IMR-90 (cell line): Measurements from ENCODE around the gene REC114. TPM values are rescaled to one million over a fixed set of nuclear protein-coding genes. Genes with fewer than 3 reads are reported as not detected.

Source experiments
- ATAC-seq: fragments of 200-7000 bp; cut with Tn5 transposase; 2 replicates; pipeline ENCODE4 v1.9.1; 2020; ENCODE audit warnings: low read depth, mild to moderate bottlenecking, moderate library complexity
- BruUV-seq: library from RNA; stranded (reverse); fragments of 400-500 nt; replicated peaks from 2 replicates; lab custom pipeline; 2021; lab: Mats Ljungman, UMichigan
- CTCF ChIA-PET: fragments of 300-600 bp; formaldehyde crosslinking; extraction: SDS; loops from one replicate; lab custom pipeline; 2021; ENCODE audit warnings: antibody characterized with exemption; lab: Yijun Ruan, JAX
- POLR2A ChIA-PET: fragments of 300-600 bp; sonication (Branson Sonifier 250); formaldehyde crosslinking; loops from one replicate; lab custom pipeline; 2022; ENCODE audit warnings: antibody characterized with exemption; ENCODE audit not compliant: unreplicated experiment; lab: Charles Lee
- DNase-seq: peaks from one replicate; pipeline ENCODE4 v3.0.0; 2013
- H2AFZ ChIP-seq: replicated peaks from 2 replicates; pipeline ENCODE3; 2013; ENCODE audit warnings: low read length, mild to moderate bottlenecking; ENCODE audit not compliant: poor library complexity
- H2AK5ac ChIP-seq: 2 replicates; pipeline ENCODE4 v1.6.1; 2013; ENCODE audit warnings: low read depth, low read length, inconsistent platforms
- H2AK9ac ChIP-seq: replicated peaks from 2 replicates; pipeline ENCODE3; 2013; ENCODE audit warnings: mild to moderate bottlenecking, low read depth, low read length, moderate library complexity; ENCODE audit not compliant: poor library complexity
- H2BK120ac ChIP-seq: 2 replicates; pipeline ENCODE4 v1.6.1; 2013; ENCODE audit warnings: low read depth, low read length, inconsistent platforms
- H2BK15ac ChIP-seq: 3 replicates; pipeline ENCODE4 v1.6.1; 2013; ENCODE audit warnings: low read depth, low read length, inconsistent platforms
- H2BK20ac ChIP-seq: 2 replicates; pipeline ENCODE4 v1.6.1; 2013; ENCODE audit warnings: low read depth, mild to moderate bottlenecking, inconsistent platforms, low read length, moderate library complexity
- H2BK5ac ChIP-seq: 2 replicates; pipeline ENCODE4 v1.6.1; 2013; ENCODE audit warnings: mild to moderate bottlenecking, low read depth, low read length, inconsistent platforms; ENCODE audit not compliant: poor library complexity, severe bottlenecking
- H3K14ac ChIP-seq: replicated peaks from 2 replicates; pipeline ENCODE4 v1.6.1; 2013; ENCODE audit warnings: low read depth, low read length, inconsistent platforms
- H3K18ac ChIP-seq: 2 replicates; pipeline ENCODE4 v1.6.1; 2013; ENCODE audit warnings: low read depth, low read length, control low read depth
- H3K23ac ChIP-seq: 2 replicates; pipeline ENCODE4 v1.6.1; 2013; ENCODE audit warnings: low read depth, low read length, inconsistent platforms
- H3K27ac ChIP-seq: 2 replicates; pipeline ENCODE4 v1.5.1; 2013; ENCODE audit warnings: mild to moderate bottlenecking, control low read depth, low read length; ENCODE audit not compliant: insufficient read depth
- H3K27me3 ChIP-seq: 2 replicates; pipeline ENCODE4 v1.6.1; 2013; ENCODE audit warnings: low read length; ENCODE audit not compliant: control insufficient read depth, insufficient read depth
- H3K36me3 ChIP-seq: 2 replicates; pipeline ENCODE4 v1.6.1; 2013; ENCODE audit warnings: low read length, mixed read lengths; ENCODE audit not compliant: control insufficient read depth, insufficient read depth
- H3K4ac ChIP-seq: 2 replicates; pipeline ENCODE4 v1.6.1; 2013; ENCODE audit warnings: low read depth, low read length, inconsistent platforms
- H3K4me1 ChIP-seq: 2 replicates; pipeline ENCODE4 v1.6.1; 2013; ENCODE audit warnings: low read length, mixed read lengths; ENCODE audit not compliant: control insufficient read depth, insufficient read depth
- H3K4me2 ChIP-seq: 2 replicates; pipeline ENCODE4 v1.6.1; 2013; ENCODE audit warnings: low read depth, mild to moderate bottlenecking, control low read depth, low read length, moderate library complexity
- H3K4me3 ChIP-seq: 2 replicates; pipeline ENCODE4 v1.5.1; 2013; ENCODE audit warnings: low read depth, mild to moderate bottlenecking, control low read depth, low read length, moderate library complexity; ENCODE audit not compliant: insufficient read depth
- H3K56ac ChIP-seq: 2 replicates; pipeline ENCODE4 v1.6.1; 2013; ENCODE audit warnings: low read length, inconsistent platforms; ENCODE audit not compliant: insufficient read depth; ENCODE audit errors: extremely low read depth
- H3K79me1 ChIP-seq, 2 experiments: 2 replicates each; pipeline ENCODE4 v1.6.1; 2013; ENCODE audit warnings: low read length in 2 of 2, inconsistent platforms in 1 of 2, low read depth in 1 of 2
- H3K9ac ChIP-seq: 2 replicates; pipeline ENCODE4 v1.6.1; 2013; ENCODE audit warnings: low read depth, low read length, control low read depth
- H3K9me1 ChIP-seq: 2 replicates; pipeline ENCODE4 v1.6.1; 2013; ENCODE audit warnings: low read length, inconsistent platforms; ENCODE audit not compliant: insufficient read depth
- H3K9me3 ChIP-seq: 2 replicates; pipeline ENCODE4 v1.6.1; 2013; ENCODE audit warnings: low read length; ENCODE audit not compliant: control insufficient read depth, insufficient read depth
- H4K20me1 ChIP-seq: 2 replicates; pipeline ENCODE4 v1.6.1; 2013; ENCODE audit warnings: low read length, inconsistent platforms; ENCODE audit not compliant: insufficient read depth
- H4K5ac ChIP-seq: 2 replicates; pipeline ENCODE4 v1.6.1; 2013; ENCODE audit warnings: mild to moderate bottlenecking, low read depth, low read length, control low read depth
- H4K8ac ChIP-seq, 2 experiments: 2 replicates each; pipeline ENCODE4 v1.6.1; 2013; ENCODE audit warnings: low read depth in 2 of 2, low read length in 2 of 2, control low read depth in 1 of 2, inconsistent platforms in 1 of 2
- H4K91ac ChIP-seq: 2 replicates; pipeline ENCODE4 v1.6.1; 2013; ENCODE audit warnings: low read depth, low read length, inconsistent platforms; ENCODE audit not compliant: insufficient read depth
- CHD1 ChIP-seq: IDR thresholded peaks from 2 replicates; pipeline ENCODE4 v1.6.1; 2012; ENCODE audit warnings: low read depth, low read length, improper control_type of control experiment
- CTCF ChIP-seq: conservative IDR thresholded peaks from 2 replicates; pipeline ENCODE4 v1.5.1; 2012; ENCODE audit warnings: mild to moderate bottlenecking, low read depth, low read length, improper control_type of control experiment
- ELK1 ChIP-seq: fragments of 150-350 bp; IDR thresholded peaks from 2 replicates; pipeline ENCODE4 v1.6.1; 2016; ENCODE audit warnings: low read depth, mild to moderate bottlenecking, low read length, moderate library complexity, borderline replicate concordance
- FOS ChIP-seq: fragments of 150-350 bp; IDR thresholded peaks from 2 replicates; pipeline ENCODE4 v1.6.1; 2016; ENCODE audit warnings: low read depth, low read length
- MAFK ChIP-seq: IDR thresholded peaks from 2 replicates; pipeline ENCODE4 v1.6.1; 2012; ENCODE audit warnings: low read depth, low read length, improper control_type of control experiment
- WGBS, 2 experiments: methylation state at CpG; one replicate each; pipeline versions ENCODE4 v1.1.5 to v1.1.7; 2013; ENCODE audit warnings: missing lambda C conversion rate in 2 of 2; ENCODE audit not compliant: insufficient read length in 1 of 2; ENCODE audit errors: extremely low coverage in 2 of 2; 5-methylcytosine and 5-hydroxymethylcytosine counted together
- dilution Hi-C: fragments of 300-500 bp; cut with HindIII; formaldehyde crosslinking; loops from one replicate; pipeline ENCODE4 v1.14.3; 2018; ENCODE audit warnings: low sequenced_read_pairs; ENCODE audit not compliant: unreplicated experiment
- in situ Hi-C: fragments of 300-500 bp; cut with MboI; formaldehyde crosslinking; loops from 3 replicates; pipeline ENCODE4 v1.14.3; 2019; ENCODE audit warnings: low sequenced_read_pairs, inconsistent platforms, mixed read lengths
- intact Hi-C: fragments of 100-400 bp; cut with micrococcal nuclease; formaldehyde crosslinking; loops from 2 replicates; pipeline ENCODE4 v1.10.0; 2022
- polyA plus RNA-seq, 3 experiments: library from polyadenylated mRNA; depleted of rRNA; stranded (reverse); fragments of >200 nt; gene quantifications; 2 replicates each; pipeline ENCODE4 v1.2.3, GENCODE V29; 2012; ENCODE audit warnings: low replicate concordance in 1 of 3
- total RNA-seq: library from RNA; depleted of rRNA; stranded (reverse); fragments of >200 nt; gene quantifications from 2 replicates; pipeline ENCODE4 v1.2.3, GENCODE V29; 2012

REC114 gene
- total and polyA plus RNA-seq, 2 of the 4 experiments (the other 2 are of a cell fraction) = not detected

- TF ChIP-seq CTCF = no peak
- no peak for TF ChIP-seq CHD1
- no peak for TF ChIP-seq ELK1
- no peak for TF ChIP-seq MAFK
- no peak for TF ChIP-seq FOS
- no peak overlapping the region for H2BK5ac ChIP-seq
- H2BK15ac ChIP-seq = no peak overlapping the region
- H3K4me3 ChIP-seq = no peak overlapping the region
- no peaks in the 10 kb centered on the region for H4K20me1 ChIP-seq
- H3K4me1 ChIP-seq = no peaks in the 10 kb centered on the region
- H3K18ac ChIP-seq = no peak overlapping the region
- ChIA-PET CTCF (no interaction called here), POLR2A (no interaction called here)
- DNase-seq (no peak), ATAC-seq (no peak)
- H3K36me3 ChIP-seq = no peaks in the 10 kb centered on the region
- in situ Hi-C loops (no loop called here), intact Hi-C loops (no loop called here), dilution Hi-C loops (no loop called here)
- H4K91ac ChIP-seq = no peak overlapping the region
- no peak overlapping the region for H3K4ac ChIP-seq
- no peak overlapping the region for H2BK120ac ChIP-seq
- H4K8ac ChIP-seq = no peak overlapping the region
- H2AK5ac ChIP-seq = no peak overlapping the region
- no peaks in the 10 kb centered on the region for H3K9me3 ChIP-seq
- no peak overlapping the region for H3K14ac ChIP-seq
- no peaks in the 10 kb centered on the region for H3K9me1 ChIP-seq
- H3K56ac ChIP-seq = no peak overlapping the region
- H3K9ac ChIP-seq = no peak overlapping the region
- no peak overlapping the region for H2AK9ac ChIP-seq
- no peaks in the 10 kb centered on the region for H3K79me1 ChIP-seq
- H2AFZ ChIP-seq = no peak overlapping the region
- H3K4me2 ChIP-seq = no peak overlapping the region
- H2BK20ac ChIP-seq = no peak overlapping the region
- H3K27me3 ChIP-seq = peaks cover 17% of the 10 kb centered on the region
- no peak overlapping the region for H3K23ac ChIP-seq
- no TSS peak for BruUV-seq
- no CpG with 5 or more reads among the region's 3 CpGs for WGBS, 2 experiments
- no peak overlapping the region for H3K27ac ChIP-seq
- no peak overlapping the region for H4K5ac ChIP-seq
Measured at GRCh38 chr15:73414876-73415275, 28.1 kb upstream of the REC114 start.
